Right renal cortex interstitium (tissue), 3 donors: Measurements from ENCODE around the gene TAF5L. TPM values are rescaled to one million over a fixed set of nuclear protein-coding genes. Genes with fewer than 3 reads are reported as not detected.
A peak's percentile ranks its signal among the peaks of the same experiment; 100 is the strongest.
"Not testable (repeated sequence)": the region's sequence is repeated elsewhere in the genome, so short reads cannot be mapped to it uniquely, and the experiment has no call there.

ENCODE experiments used
- DNase-seq, 3 donors: peaks; one replicate each; pipeline ENCODE4 v3.0.0-alpha.2; 2013; ENCODE audit warnings: low read depth in 3 of 3, low spot score in 2 of 3
- polyA plus RNA-seq, 3 donors: library from polyadenylated mRNA; unstranded; fragments of 120-200 nt; gene quantifications; one replicate each; pipeline ENCODE4 v1.2.1, GENCODE V29; 2013; ENCODE audit not compliant: insufficient read length in 3 of 3

Gene TAF5L
- polyA plus RNA-seq, 3 donors, result 18.0 to 21.0 (median 19.6) TPM

DNA sequence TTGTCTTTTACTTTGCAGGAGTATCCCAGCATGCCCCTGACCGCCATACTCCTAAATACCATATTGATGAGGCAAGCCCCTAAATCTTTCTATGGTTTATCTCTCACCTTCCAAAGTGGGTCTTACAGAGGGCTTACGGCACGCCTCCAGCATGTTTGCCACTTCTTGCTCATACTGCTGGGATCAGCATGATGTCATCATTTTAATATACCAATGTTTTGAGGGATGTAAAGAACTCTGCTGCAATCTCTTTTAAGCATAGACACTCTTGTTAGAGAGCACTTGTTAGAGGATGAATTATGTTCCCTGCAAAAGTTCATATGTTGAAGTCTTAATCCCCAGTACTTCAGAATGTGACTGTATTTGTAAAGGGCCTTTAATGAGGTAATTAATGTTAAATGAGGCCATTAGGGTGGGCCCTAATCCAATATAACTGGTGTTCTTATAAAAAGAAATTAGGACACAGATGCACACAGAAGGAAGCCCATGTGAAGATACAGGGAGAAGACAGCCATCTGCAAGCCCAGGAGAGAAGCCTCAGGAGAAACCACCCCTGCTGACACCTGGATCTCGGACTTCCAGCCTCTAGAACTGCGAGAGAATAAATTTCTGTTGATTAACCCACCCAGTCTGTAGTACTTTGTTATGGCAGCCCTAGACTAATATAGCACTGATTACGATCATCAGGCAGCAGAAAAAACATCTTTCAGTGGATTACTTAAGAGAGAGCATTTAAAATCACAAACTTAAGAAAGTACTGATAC is 51.1 kb downstream of the TAF5L start:
- DNase-seq, result no peak

- no peak for DNase-seq
Measured at GRCh38 chr1:229572286-229572685, 53.6 kb downstream of the TAF5L start.

GRCh38 chr1:229570891-229571516 is 54.9 kb downstream of the TAF5L start:
- no peak for DNase-seq

GRCh38 chr1:229570305-229570704 is 55.6 kb downstream of the TAF5L start:
- DNase-seq, result no peak

GRCh38 chr1:229567109-229567868 is 58.6 kb downstream of the TAF5L start:
- DNase-seq, result no peak

- no peak for DNase-seq
Measured at GRCh38 chr1:229563701-229564100, 62.2 kb downstream of the TAF5L start.

DNA sequence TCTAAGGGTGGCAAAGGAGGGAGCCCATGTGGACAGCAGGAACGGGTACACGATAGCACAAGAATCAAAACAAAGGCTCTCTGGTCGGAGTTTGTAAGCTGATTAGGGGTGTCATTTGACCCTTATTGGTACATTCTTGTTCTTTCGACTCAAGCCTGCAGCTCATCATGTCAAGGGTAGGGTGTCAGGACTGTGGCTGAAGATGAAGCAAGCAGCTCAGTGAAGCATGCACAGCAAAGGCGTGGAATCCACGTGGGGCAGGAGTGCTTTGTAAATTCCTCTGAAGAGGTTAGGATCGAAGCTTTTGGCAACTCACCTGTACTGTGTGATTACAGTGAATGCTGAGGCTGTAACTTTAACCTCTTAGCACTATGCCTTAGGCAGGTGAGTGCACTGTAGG is 62.7 kb downstream of the TAF5L start:
- DNase-seq, result no peak

GRCh38 chr1:229562686-229563085 is 63.2 kb downstream of the TAF5L start:
- no peak for DNase-seq

DNA sequence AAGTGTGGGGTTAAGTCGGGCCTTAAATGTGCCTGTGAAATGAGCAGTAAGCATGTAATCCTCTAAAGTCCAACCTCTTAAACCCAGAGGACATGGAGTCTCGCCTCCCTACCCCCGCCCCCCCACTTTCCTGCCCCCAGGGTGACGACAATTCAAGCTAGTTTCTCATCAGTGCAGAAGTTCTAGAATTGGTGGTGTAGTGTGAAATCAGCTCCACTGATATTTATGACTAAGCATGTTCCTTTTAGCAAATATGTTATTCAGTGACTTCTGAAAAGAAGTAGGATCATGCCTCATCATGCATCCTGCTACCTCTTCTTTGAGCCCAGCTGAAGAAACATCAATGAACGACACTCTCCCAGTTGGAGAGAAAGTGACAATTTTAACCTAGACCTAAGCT is 64.8 kb downstream of the TAF5L start:
- no peak for DNase-seq

- DNase-seq, result not testable (repeated sequence)
Measured at GRCh38 chr1:229560124-229560523, 65.8 kb downstream of the TAF5L start.

DNA sequence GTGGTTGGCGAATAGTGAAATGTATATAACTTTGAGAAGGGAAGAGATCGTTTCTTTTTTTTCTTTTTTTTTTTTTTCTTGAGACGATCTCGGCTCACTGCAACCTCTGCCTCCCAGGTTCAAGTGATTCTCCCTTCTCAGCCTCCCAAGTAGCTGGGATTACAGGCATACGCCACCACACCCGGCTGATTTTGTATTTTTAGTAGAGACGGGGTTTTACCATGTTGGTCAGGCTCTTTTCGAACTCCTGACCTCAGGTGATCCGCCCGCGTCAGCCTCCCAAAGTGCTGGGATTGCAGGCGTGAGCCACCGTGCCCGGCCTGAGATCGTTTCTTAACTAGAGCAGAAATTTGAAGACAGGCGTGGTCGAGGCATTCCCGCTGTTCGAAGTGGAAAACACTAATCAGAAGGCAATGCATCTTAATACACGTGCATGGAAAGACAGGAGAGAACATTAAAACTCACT is 66.6 kb downstream of the TAF5L start:
- not testable (repeated sequence) for DNase-seq

DNA sequence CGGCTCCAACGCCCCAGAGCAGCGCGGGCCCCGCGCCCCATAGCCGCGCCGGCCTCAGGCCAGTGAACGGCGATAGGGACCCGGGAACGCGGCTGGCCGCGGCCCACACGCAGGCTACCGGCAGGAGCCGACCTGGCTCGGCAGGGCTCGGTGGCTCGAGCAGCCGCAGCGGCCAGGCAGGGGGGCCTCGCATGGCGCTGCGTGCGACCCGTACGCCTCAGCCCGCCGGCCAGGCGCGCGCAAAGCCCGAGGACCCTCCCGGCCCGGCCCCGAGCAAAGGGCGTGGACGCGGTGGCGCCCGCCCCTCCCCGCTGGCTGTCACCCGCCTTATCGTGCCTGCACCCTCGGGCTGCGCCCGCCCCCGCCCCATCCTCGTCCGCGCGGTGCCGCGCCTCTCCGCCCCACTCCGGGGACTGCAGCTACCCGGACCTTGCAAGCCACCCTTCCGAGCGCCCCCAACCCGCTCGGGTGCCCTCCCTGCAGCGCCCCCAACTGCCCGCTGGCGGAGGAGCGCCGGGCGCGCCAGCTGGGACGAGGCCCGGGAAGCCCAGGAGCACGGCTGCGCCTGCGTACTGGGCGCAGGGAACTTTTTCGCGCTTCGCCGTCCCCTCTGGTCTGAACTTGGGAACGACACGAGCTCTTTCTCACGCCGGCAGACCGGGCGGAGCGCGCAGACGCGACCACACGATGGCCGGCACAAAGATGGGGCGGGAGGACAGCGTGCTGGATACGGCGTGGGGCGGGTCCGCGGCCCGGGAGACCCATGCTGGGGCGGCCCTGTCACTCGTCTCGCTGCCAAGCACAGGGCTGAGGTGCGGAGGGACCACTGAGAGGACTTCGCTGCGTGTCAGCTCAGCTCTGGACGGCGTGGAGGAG is 67.2 kb downstream of the TAF5L start, which contains the start of gene ABCB10:
Gene ABCB10, minus strand, starts transcription at position 248 of the 876 bp plus-strand sequence. Its CDS starts 55 bp downstream, at position 193.
- DNase-seq, result peak; percentile 92 to 96 (median 95)

DNA sequence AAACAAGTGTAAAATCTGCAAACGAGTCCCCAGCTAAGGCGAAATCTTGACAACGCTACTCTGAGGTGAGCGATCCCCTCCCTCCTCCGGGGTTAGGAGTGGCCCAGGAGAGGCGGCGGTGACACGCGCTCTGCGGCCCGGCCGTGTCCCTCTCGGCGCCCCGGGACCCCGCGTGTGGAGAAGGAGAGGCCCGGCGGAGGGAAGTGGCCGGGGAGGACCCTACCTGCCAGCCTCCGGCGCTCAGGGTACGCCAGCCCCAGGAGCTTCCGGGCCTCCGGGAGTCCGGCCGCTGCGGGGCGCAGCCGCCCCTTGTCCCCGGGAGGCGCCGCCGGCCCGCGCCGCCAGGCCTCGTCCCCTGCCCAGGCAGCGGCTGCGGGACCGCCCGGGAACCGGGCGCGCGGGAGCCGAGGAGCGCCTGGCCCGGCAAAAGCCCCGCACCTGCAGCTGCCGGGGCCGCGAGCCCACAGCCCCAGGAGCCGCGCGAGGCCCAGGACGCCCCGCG is 68.0 kb downstream of the TAF5L start:
- DNase-seq, result peak in 1 of 3 donors; percentile 21

DNA sequence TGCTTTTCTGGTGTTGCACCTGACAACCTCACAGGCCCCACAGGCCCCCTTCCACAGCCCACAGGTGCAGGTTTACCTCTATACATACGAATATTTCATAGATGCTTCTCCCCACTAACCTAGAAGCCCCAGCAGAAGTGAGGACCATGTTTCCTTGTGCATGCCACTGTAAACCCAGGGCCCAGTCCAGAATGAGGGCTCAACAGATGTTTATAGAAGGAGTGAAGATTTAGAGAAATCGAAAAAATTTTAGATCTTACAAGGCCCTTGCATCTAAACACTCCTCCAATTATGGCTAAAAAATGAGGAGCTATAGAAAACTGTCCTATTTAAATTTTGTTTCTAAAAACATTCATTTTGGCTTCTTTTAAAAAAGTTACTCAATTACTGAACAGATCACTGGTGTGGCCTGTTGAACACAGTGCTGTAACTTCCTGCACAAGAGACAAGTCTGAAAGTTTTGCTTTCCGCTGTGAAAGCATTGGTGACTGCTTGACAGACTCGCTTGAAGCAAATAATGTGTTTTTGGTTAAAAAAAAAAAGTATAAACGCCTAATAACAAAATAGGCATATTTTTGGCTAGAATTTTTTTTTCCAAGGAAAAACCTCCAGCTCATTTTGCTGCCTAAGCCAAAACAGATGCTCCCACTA is 68.6 kb downstream of the TAF5L start:
- no peak for DNase-seq

- no peak for DNase-seq
Measured at GRCh38 chr1:229554886-229555621, 70.9 kb downstream of the TAF5L start.

- DNase-seq, result no peak
Measured at GRCh38 chr1:229553621-229554130, 72.2 kb downstream of the TAF5L start.

- DNase-seq, result no peak
Measured at GRCh38 chr1:229552732-229553131, 73.2 kb downstream of the TAF5L start.

DNA sequence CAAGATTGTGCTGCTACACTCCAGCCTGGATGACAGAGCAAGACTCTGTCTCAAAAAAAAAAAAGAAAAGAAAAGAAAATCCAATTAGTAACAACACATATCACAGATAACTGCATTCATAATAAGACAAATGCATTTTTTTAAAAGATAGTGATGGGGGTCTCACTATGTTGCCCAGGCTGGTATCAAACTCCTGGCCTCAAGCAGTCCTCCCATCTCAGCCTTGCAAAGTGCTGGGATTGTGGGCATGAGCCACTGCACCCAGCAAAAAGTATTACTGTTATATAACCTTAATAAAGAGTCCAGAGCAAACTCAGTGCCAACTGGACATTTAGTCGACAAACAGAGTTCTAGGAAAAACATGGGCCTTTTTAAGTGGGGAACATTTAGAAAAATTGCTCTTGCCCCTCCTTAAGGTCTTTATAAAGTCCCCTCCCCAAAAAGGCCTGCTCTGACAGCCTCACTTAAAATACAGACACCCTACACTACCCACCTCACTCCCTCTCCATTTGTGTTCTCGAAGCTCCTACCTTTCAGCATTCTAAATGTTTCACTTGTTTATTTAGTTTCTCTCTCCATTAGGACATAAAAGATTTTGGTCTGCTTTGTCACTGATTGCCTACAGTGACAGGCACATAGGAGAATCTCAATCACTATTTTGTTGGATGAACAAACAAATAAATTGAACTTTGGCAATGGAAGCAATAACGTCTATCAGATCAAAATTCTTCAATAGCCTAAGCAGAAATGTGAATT is 74.9 kb downstream of the TAF5L start:
- no peak for DNase-seq
